ENCODE measurements around the gene CBR3. TPM values are rescaled to one million over a fixed set of nuclear protein-coding genes. Genes with fewer than 3 reads are reported as not detected.

CBR3 gene
- total and polyA plus RNA-seq, 2 donors (not counting 1 experiment from before 2014, with no cell fraction given) = 1.9 to 11.3 TPM

GRCh38 chr21:36190736-36191135 is 55.9 kb downstream of the CBR3 start:
- no peak for ATAC-seq (ENCODE audit: low read depth)
- ChIA-PET CTCF (no interaction called here), POLR2A (no interaction called here)
- H3K27me3 Mint-ChIP-seq = no peaks in the 10 kb centered on the region
- Histone ChIP-seq H3K79me2 (ENCODE audit: control insufficient read depth, insufficient read depth, low read length) (peaks cover 50% of the 10 kb centered on the region), H3K9ac (ENCODE audit: low read length) (no peak overlapping the region), H4K20me1 (ENCODE audit: control insufficient read depth, insufficient read depth, low read length, poor library complexity, severe bottlenecking) (peaks cover 29% of the 10 kb centered on the region), H2AFZ (ENCODE audit: insufficient read depth, low read depth, low read length, poor library complexity, severe bottlenecking) (no peak overlapping the region), H3K4me2 (replicated peaks; ENCODE audit: low read depth, low read length, poor library complexity, severe bottlenecking) (no peak overlapping the region), H3K9me3 (ENCODE audit: control extremely low read depth in 1 of 3, control insufficient read depth in 2 of 3, insufficient read depth in 1 of 3, low read length in 2 of 3) (no peaks in the 10 kb centered on the region), H3K36me3 (replicated peaks in 1 of 2; ENCODE audit: control extremely low read depth in 1 of 2, control insufficient read depth in 1 of 2, extremely low read depth in 1 of 2, insufficient read depth in 2 of 2, low read length in 1 of 2) (peaks cover 7 to 32% of the 10 kb centered on the region in 2 experiments), H3K27me3 (replicated peaks in 1 of 4; ENCODE audit: control extremely low read depth in 1 of 4, control insufficient read depth in 3 of 4, insufficient read depth in 4 of 4, low read length in 3 of 4) (no peaks in the 10 kb centered on the region), H3K27ac (ENCODE audit: low read length in 2 of 2) (no peak overlapping the region), H3K4me1 (ENCODE audit: control insufficient read depth in 2 of 2, insufficient read depth in 2 of 2, low read length in 2 of 2) (no peaks in the 10 kb centered on the region), H3K4me3 (ENCODE audit: control extremely low read depth in 1 of 5, extremely low read depth in 1 of 5, insufficient read depth in 1 of 5, low read depth in 2 of 5, low read length in 4 of 5) (no peak overlapping the region)
- H3K9me3 Mint-ChIP-seq (ENCODE audit: insufficient read depth) = no peaks in the 10 kb centered on the region
- DNase-seq = no peak
- WGBS (ENCODE audit: insufficient coverage) = 100% methylated on average over 3 of the region's 4 CpGs
- intact Hi-C loops (cut with micrococcal nuclease) = no loop called here
- no peak overlapping the region for H3K4me3 Mint-ChIP-seq
- no peak overlapping the region for H3K27ac Mint-ChIP-seq
- TF ChIP-seq EZH2 (IDR thresholded peaks at IDR 0.05; ENCODE audit: borderline replicate concordance, insufficient read depth, low read depth, low read length, poor library complexity, severe bottlenecking) (no peak), CTCF (IDR thresholded peaks at IDR 0.05) (no peak)
- peaks cover 11% of the 10 kb centered on the region for H3K4me1 Mint-ChIP-seq

DNA sequence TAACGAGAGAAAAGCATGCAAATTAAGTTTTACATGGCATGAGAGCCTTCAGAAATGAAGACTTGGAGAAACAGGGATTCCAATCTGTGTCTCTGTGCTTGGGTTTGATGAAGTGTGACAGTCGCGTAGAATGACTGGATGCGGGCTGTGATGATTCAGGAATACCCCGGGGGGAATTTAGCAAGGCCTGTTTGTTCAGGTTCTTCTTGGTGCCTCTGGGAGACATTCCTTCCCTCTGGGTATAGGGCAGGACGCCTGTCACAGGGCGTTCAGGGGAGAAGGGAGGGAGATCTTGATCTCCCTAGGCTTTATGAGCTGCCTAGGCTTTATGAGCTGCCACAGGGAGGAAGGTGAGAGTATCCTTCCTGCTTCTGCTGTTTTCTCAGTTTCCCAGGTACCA is 58.3 kb downstream of the CBR3 start:
- H3K9me3 Mint-ChIP-seq (ENCODE audit: insufficient read depth) = no peaks in the 10 kb centered on the region
- Histone ChIP-seq H3K4me3 (ENCODE audit: control extremely low read depth in 1 of 5, extremely low read depth in 1 of 5, insufficient read depth in 1 of 5, low read depth in 2 of 5, low read length in 4 of 5) (no peak overlapping the region), H3K27me3 (replicated peaks in 1 of 4; ENCODE audit: control extremely low read depth in 1 of 4, control insufficient read depth in 3 of 4, insufficient read depth in 4 of 4, low read length in 3 of 4) (no peaks in the 10 kb centered on the region), H3K36me3 (replicated peaks in 1 of 2; ENCODE audit: control extremely low read depth in 1 of 2, control insufficient read depth in 1 of 2, extremely low read depth in 1 of 2, insufficient read depth in 2 of 2, low read length in 1 of 2) (peaks cover 5 to 34% of the 10 kb centered on the region in 2 experiments), H4K20me1 (ENCODE audit: control insufficient read depth, insufficient read depth, low read length, poor library complexity, severe bottlenecking) (peaks cover 24% of the 10 kb centered on the region), H3K27ac (ENCODE audit: low read length in 2 of 2) (no peak overlapping the region), H3K9ac (ENCODE audit: low read length) (no peak overlapping the region), H3K9me3 (ENCODE audit: control extremely low read depth in 1 of 3, control insufficient read depth in 2 of 3, insufficient read depth in 1 of 3, low read length in 2 of 3) (no peaks in the 10 kb centered on the region), H2AFZ (ENCODE audit: insufficient read depth, low read depth, low read length, poor library complexity, severe bottlenecking) (no peak overlapping the region), H3K4me2 (replicated peaks; ENCODE audit: low read depth, low read length, poor library complexity, severe bottlenecking) (no peak overlapping the region), H3K79me2 (ENCODE audit: control insufficient read depth, insufficient read depth, low read length) (peaks cover 30% of the 10 kb centered on the region), H3K4me1 (ENCODE audit: control insufficient read depth in 2 of 2, insufficient read depth in 2 of 2, low read length in 2 of 2) (no peaks in the 10 kb centered on the region)
- DNase-seq = no peak
- intact Hi-C loops (cut with micrococcal nuclease) = no loop called here
- peaks cover 7% of the 10 kb centered on the region for H3K4me1 Mint-ChIP-seq
- ChIA-PET POLR2A (interaction anchor here (0.5 kb wide), 1 partner anchor 10 kb away, joined by 4 read pairs; no protein-coding TSS in a partner anchor), CTCF (no interaction called here)
- H3K27ac Mint-ChIP-seq = no peak overlapping the region
- H3K27me3 Mint-ChIP-seq = no peaks in the 10 kb centered on the region
- TF ChIP-seq CTCF (IDR thresholded peaks at IDR 0.05) (no peak), EZH2 (IDR thresholded peaks at IDR 0.05; ENCODE audit: borderline replicate concordance, insufficient read depth, low read depth, low read length, poor library complexity, severe bottlenecking) (no peak)
- WGBS (ENCODE audit: insufficient coverage) = 95% methylated on average over 7 of the region's 7 CpGs
- H3K4me3 Mint-ChIP-seq = no peak overlapping the region
- ATAC-seq (ENCODE audit: low read depth) = no peak
